SK-N-SH treated with all-trans-retinoic acid at 6 μM for 48 hours (cell line): Measurements from ENCODE around the gene LGR4.

ENCODE experiments used
- BACH2 ChIP-seq: fragments of 250-450 bp; sonication (Bioruptor Pico); IDR thresholded peaks from 2 replicates; pipeline ENCODE4 v1.9.0; 2021; ENCODE audit warnings: mild to moderate bottlenecking, borderline replicate concordance
- CREB5 ChIP-seq: fragments of 250-450 bp; sonication (Bioruptor Pico); IDR thresholded peaks from 2 replicates; pipeline ENCODE4 v1.5.1; 2020; ENCODE audit warnings: low read depth, mild to moderate bottlenecking, moderate library complexity
- CSDC2 ChIP-seq: fragments of 250-450 bp; sonication (Bioruptor Pico); IDR thresholded peaks from 2 replicates; pipeline ENCODE4 v1.5.0; 2020; ENCODE audit warnings: mild to moderate bottlenecking, moderate library complexity
- PATZ1 ChIP-seq: fragments of 250-450 bp; sonication (Bioruptor Pico); IDR thresholded peaks from 2 replicates; pipeline ENCODE4 v1.8.0; 2020; ENCODE audit warnings: mild to moderate bottlenecking, moderate library complexity, borderline replicate concordance
- POU6F1 ChIP-seq: fragments of 250-450 bp; sonication (Bioruptor Pico); IDR thresholded peaks from 2 replicates; pipeline ENCODE4 v1.8.0; 2021; ENCODE audit warnings: low read depth, mild to moderate bottlenecking, moderate library complexity, borderline replicate concordance
- PPARA ChIP-seq: fragments of 250-450 bp; sonication (Bioruptor Pico); IDR thresholded peaks from 2 replicates; pipeline ENCODE4 v1.5.0; 2020; ENCODE audit warnings: mild to moderate bottlenecking, borderline replicate concordance
- TSHZ2 ChIP-seq: fragments of 250-450 bp; sonication (Bioruptor Pico); IDR thresholded peaks from 2 replicates; pipeline ENCODE4 v1.5.0; 2020; ENCODE audit warnings: mild to moderate bottlenecking, moderate library complexity
- ZC3H10 ChIP-seq: fragments of 250-450 bp; sonication (Bioruptor Pico); IDR thresholded peaks from 2 replicates; pipeline ENCODE4 v1.5.1; 2021; ENCODE audit warnings: mild to moderate bottlenecking, moderate library complexity
- ZFP3 ChIP-seq: fragments of 250-450 bp; sonication (Bioruptor Pico); IDR thresholded peaks from 2 replicates; pipeline ENCODE4 v1.5.0; 2020; ENCODE audit warnings: mild to moderate bottlenecking, moderate library complexity

- TF ChIP-seq PATZ1 (CRISPR knock-in tag) (no peak), ZFP3 (CRISPR knock-in tag) (no peak), CREB5 (no peak), PPARA (CRISPR knock-in tag) (no peak), BACH2 (CRISPR knock-in tag) (no peak), CSDC2 (no peak), ZC3H10 (CRISPR knock-in tag) (no peak), TSHZ2 (CRISPR knock-in tag) (no peak), POU6F1 (CRISPR knock-in tag) (no peak)
Observed at GRCh38 chr11:27394781-27395228, 77.8 kb downstream of the LGR4 start.
